Liver (tissue), 9 donors: ENCODE measurements around the gene SLC25A42. TPM values are rescaled to one million over a fixed set of nuclear protein-coding genes. Genes with fewer than 3 reads are reported as not detected.

Experiments used
- DNase-seq: peaks from one replicate; pipeline ENCODE4 v3.0.0-alpha.2; 2017; ENCODE audit warnings: low spot score
- H3K27ac ChIP-seq, 2 donors: one replicate each; pipeline ENCODE4 v1.7.0; 2013; ENCODE audit warnings: inconsistent platforms in 2 of 2, low read length in 2 of 2, control low read depth in 1 of 2, low read depth in 1 of 2, mild to moderate bottlenecking in 1 of 2
- H3K27me3 ChIP-seq, 4 donors: one replicate each; pipeline versions ENCODE4 v1.6.1 to v1.7.0; 2013; ENCODE audit warnings: low read length in 3 of 4, inconsistent platforms in 1 of 4, mild to moderate bottlenecking in 1 of 4, moderate library complexity in 1 of 4; ENCODE audit not compliant: control insufficient read depth in 4 of 4, insufficient read depth in 4 of 4
- H3K36me3 ChIP-seq, 4 donors: one replicate each; pipeline versions ENCODE4 v1.6.1 to v1.7.0; 2013; ENCODE audit warnings: low read length in 3 of 4, mild to moderate bottlenecking in 3 of 4, low read depth in 1 of 4, moderate library complexity in 1 of 4; ENCODE audit not compliant: control insufficient read depth in 4 of 4, insufficient read depth in 3 of 4
- H3K4me1 ChIP-seq, 4 donors: one replicate each; pipeline versions ENCODE4 v1.6.1 to v1.7.0; 2013; ENCODE audit warnings: low read length in 3 of 4, mild to moderate bottlenecking in 3 of 4, moderate library complexity in 1 of 4; ENCODE audit not compliant: control insufficient read depth in 4 of 4, insufficient read depth in 4 of 4
- H3K4me3 ChIP-seq, 3 donors: one replicate each; pipeline versions ENCODE4 v1.6.1 to v1.7.0; 2013; ENCODE audit warnings: low read length in 3 of 3, control low read depth in 1 of 3, low read depth in 1 of 3, mild to moderate bottlenecking in 1 of 3
- H3K9ac ChIP-seq, 2 donors: one replicate each; pipeline ENCODE4 v1.7.0; 2013; ENCODE audit warnings: low read length in 2 of 2, mild to moderate bottlenecking in 2 of 2, moderate library complexity in 2 of 2, control low read depth in 1 of 2, low read depth in 1 of 2
- H3K9me3 ChIP-seq, 4 donors: one replicate each; pipeline versions ENCODE4 v1.6.1 to v1.7.0; 2013; ENCODE audit warnings: low read length in 3 of 4; ENCODE audit not compliant: control insufficient read depth in 4 of 4
- EGR1 ChIP-seq, 2 donors: IDR thresholded peaks; 2 replicates each; pipeline ENCODE4 v1.6.1; 2016 to 2018; ENCODE audit warnings: antibody characterized with exemption in 2 of 2, low read depth in 2 of 2
- FOXA1 ChIP-seq: IDR thresholded peaks from 2 replicates; pipeline ENCODE4 v1.6.1; 2016; ENCODE audit warnings: antibody characterized with exemption
- FOXA2 ChIP-seq: IDR thresholded peaks from 2 replicates; pipeline ENCODE4 v1.6.1; 2016; ENCODE audit warnings: antibody characterized with exemption
- GABPA ChIP-seq, 2 donors: IDR thresholded peaks in 1 of 2; conservative IDR thresholded peaks in 1 of 2; 2 replicates each; pipeline ENCODE4 v1.6.1; 2016; ENCODE audit warnings: antibody characterized with exemption in 2 of 2, mild to moderate bottlenecking in 1 of 2, moderate library complexity in 1 of 2
- HNF4A ChIP-seq, 2 donors: conservative IDR thresholded peaks; 2 replicates each; pipeline ENCODE4 v1.6.1; 2016; ENCODE audit warnings: antibody characterized with exemption in 2 of 2, mild to moderate bottlenecking in 2 of 2
- HNF4G ChIP-seq: IDR thresholded peaks from 2 replicates; pipeline ENCODE4 v1.6.1; 2016; ENCODE audit warnings: antibody characterized with exemption
- JUND ChIP-seq, 2 donors: IDR thresholded peaks; 2 replicates each; pipeline ENCODE4 v1.6.1; 2016; ENCODE audit warnings: antibody characterized with exemption in 2 of 2
- NR2F2 ChIP-seq: IDR thresholded peaks from 2 replicates; pipeline ENCODE4 v1.6.1; 2016; ENCODE audit warnings: antibody characterized with exemption
- RAD21 ChIP-seq, 2 donors: IDR thresholded peaks; 2 replicates each; pipeline ENCODE4 v1.6.1; 2016; ENCODE audit warnings: antibody characterized with exemption in 2 of 2, mild to moderate bottlenecking in 2 of 2
- RXRA ChIP-seq, 2 donors: IDR thresholded peaks; 2 replicates each; pipeline ENCODE4 v1.6.1; 2017 to 2018; ENCODE audit warnings: antibody characterized with exemption in 2 of 2, mild to moderate bottlenecking in 1 of 2
- SP1 ChIP-seq: IDR thresholded peaks from 2 replicates; pipeline ENCODE4 v1.6.1; 2018; ENCODE audit warnings: antibody characterized with exemption, mild to moderate bottlenecking
- TAF1 ChIP-seq: conservative IDR thresholded peaks from 2 replicates; pipeline ENCODE4 v1.6.1; 2016; ENCODE audit warnings: antibody characterized with exemption, mild to moderate bottlenecking
- YY1 ChIP-seq: IDR thresholded peaks from 2 replicates; pipeline ENCODE4 v1.6.1; 2016; ENCODE audit warnings: antibody characterized with exemption, mild to moderate bottlenecking
- WGBS: extraction: QIAGEN DNeasy Blood & Tissue Kit; methylation state at CpG from one replicate; pipeline ENCODE4 v1.1.7; 2013; 5-methylcytosine and 5-hydroxymethylcytosine counted together
- polyA plus RNA-seq, 2 donors: library from polyadenylated mRNA; stranded (reverse) in 1 of 2; unstranded in 1 of 2; fragments of 200-250 nt in 1 of 2; fragments of >200 nt in 1 of 2; fragmentation: Nextera tagmentation in 1 of 2; extraction: Ambion mirVana in 1 of 2; gene quantifications; one replicate each; pipeline versions ENCODE4 v1.2.1 to v1.2.3, GENCODE V29; 2013 to 2015
- total RNA-seq, 2 donors: library from RNA; depleted of rRNA; stranded (reverse); fragments of >200 nt; gene quantifications; one replicate each; pipeline ENCODE4 v1.2.3, GENCODE V29; 2014
- TF ChIP-seq, protein P1 (sequence below): IDR thresholded peaks from 2 replicates; pipeline ENCODE4 v1.6.1; 2016; ENCODE audit warnings: antibody characterized with exemption, mild to moderate bottlenecking
- TF ChIP-seq, protein P2 (sequence below): IDR thresholded peaks from 2 replicates; pipeline ENCODE4 v1.6.1; 2016; ENCODE audit warnings: antibody characterized with exemption
- TF ChIP-seq, protein P3 (sequence below): IDR thresholded peaks from 2 replicates; pipeline ENCODE4 v1.6.1; 2016; ENCODE audit warnings: antibody characterized with exemption
- TF ChIP-seq, protein P4 (sequence below): IDR thresholded peaks from 2 replicates; pipeline ENCODE4 v1.6.1; 2016; ENCODE audit warnings: antibody characterized with exemption
- donor health status: healthy.
- donor health status: healthy.
- donor health status: healthy.
- donor health status: healthy.
- donor health status: healthy.

Gene SLC25A42
- total and polyA plus RNA-seq, 4 donors = 24.7 to 89.6 (median 60.2) TPM

DNA sequence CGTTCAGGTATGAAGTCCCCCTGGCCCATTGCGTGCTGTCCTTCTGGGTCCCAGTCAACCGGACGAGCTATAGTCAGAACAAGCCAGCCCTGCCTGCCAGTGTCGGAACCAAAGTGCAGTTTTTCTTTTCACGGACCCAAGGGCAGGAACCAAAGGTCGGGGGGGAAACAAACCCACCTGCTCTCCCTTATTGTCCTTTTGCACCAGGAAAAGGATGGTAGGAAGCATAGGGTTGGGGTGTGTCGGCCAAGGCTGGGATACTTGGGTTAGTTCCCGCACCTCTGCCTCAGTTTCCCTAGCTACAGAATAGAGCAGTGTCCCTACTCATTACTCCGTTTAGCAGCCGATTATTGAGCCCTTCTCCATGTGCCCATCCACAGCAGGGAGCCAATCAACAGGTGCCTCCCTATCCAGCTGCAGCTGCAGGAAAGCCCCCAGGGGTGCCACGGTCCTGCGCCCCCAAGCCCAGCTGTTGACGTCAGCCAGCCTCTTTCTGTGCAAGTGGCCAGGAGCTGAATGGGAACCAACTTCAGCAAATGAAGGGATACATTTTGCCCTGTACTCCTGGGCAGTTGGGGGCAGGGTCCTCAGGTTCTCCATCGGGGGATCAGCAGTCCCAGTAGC is 9.4 kb upstream of the SLC25A42 start:
- peak overlapping the region; percentile 28 to 83 for H3K27ac ChIP-seq
- H3K4me1 ChIP-seq = peaks cover 9 to 85% (median 64%) of the 10 kb centered on the region in 4 donors
- no peaks in the 10 kb centered on the region for H3K9me3 ChIP-seq
- H3K36me3 ChIP-seq = peaks cover 0 to 14% (median 9%) of the 10 kb centered on the region in 4 donors
- peak overlapping the region; percentile 5 to 23 for H3K9ac ChIP-seq
- no peaks in the 10 kb centered on the region for H3K27me3 ChIP-seq
- peak overlapping the region in 2 of 3 donors; percentile 21 to 23 for H3K4me3 ChIP-seq
- WGBS = 65% methylated on average over 15 of the region's 15 CpGs
- DNase-seq = no peak
- peak; percentile 62 to 77 for TF ChIP-seq HNF4A (conservative IDR thresholded peaks at IDR 0.05)
- no peak for TF ChIP-seq FOXA1
- peak; percentile 4 to 17 for TF ChIP-seq RXRA (IDR thresholded peaks at IDR 0.05)

DNA sequence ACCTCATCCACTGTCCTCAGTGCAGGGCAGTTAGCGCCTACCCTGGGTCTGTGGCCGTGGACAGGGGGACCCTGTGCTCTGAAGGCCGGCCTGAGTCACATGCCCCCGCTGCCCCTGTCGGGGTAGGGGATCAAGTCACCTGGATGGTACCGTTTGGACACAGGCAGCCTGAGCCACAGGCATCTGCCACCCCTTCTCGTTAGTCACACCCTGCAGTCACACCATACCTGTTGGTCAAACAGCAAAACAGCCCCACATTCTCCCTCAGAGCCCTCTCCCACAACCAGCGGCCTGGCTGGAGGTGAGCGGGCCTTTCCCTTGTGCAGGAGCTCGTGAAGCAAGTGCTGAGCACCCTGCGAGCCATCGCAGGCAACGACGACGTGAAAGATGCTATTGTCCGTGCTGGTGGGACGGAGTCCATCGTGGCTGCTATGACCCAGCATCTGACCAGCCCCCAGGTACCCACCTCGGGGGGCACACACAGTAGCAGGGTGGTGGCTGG is 8.8 kb upstream of the SLC25A42 start:
- peaks cover 9 to 90% (median 70%) of the 10 kb centered on the region in 4 donors for H3K4me1 ChIP-seq
- no peak overlapping the region for H3K9ac ChIP-seq
- H3K27ac ChIP-seq = peak overlapping the region in 1 of 2 donors; percentile 28
- DNase-seq = no peak
- H3K9me3 ChIP-seq = no peaks in the 10 kb centered on the region
- WGBS = 95% methylated on average over 19 of the region's 19 CpGs
- H3K36me3 ChIP-seq = peaks cover 0 to 14% (median 9%) of the 10 kb centered on the region in 4 donors
- TF ChIP-seq FOXA1 = no peak
- TF ChIP-seq, protein P1, sequence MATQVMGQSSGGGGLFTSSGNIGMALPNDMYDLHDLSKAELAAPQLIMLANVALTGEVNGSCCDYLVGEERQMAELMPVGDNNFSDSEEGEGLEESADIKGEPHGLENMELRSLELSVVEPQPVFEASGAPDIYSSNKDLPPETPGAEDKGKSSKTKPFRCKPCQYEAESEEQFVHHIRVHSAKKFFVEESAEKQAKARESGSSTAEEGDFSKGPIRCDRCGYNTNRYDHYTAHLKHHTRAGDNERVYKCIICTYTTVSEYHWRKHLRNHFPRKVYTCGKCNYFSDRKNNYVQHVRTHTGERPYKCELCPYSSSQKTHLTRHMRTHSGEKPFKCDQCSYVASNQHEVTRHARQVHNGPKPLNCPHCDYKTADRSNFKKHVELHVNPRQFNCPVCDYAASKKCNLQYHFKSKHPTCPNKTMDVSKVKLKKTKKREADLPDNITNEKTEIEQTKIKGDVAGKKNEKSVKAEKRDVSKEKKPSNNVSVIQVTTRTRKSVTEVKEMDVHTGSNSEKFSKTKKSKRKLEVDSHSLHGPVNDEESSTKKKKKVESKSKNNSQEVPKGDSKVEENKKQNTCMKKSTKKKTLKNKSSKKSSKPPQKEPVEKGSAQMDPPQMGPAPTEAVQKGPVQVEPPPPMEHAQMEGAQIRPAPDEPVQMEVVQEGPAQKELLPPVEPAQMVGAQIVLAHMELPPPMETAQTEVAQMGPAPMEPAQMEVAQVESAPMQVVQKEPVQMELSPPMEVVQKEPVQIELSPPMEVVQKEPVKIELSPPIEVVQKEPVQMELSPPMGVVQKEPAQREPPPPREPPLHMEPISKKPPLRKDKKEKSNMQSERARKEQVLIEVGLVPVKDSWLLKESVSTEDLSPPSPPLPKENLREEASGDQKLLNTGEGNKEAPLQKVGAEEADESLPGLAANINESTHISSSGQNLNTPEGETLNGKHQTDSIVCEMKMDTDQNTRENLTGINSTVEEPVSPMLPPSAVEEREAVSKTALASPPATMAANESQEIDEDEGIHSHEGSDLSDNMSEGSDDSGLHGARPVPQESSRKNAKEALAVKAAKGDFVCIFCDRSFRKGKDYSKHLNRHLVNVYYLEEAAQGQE = no peak
- TF ChIP-seq, protein P2, sequence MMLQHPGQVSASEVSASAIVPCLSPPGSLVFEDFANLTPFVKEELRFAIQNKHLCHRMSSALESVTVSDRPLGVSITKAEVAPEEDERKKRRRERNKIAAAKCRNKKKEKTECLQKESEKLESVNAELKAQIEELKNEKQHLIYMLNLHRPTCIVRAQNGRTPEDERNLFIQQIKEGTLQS = no peak
- TF ChIP-seq HNF4A (conservative IDR thresholded peaks at IDR 0.05) = no peak
- TF ChIP-seq FOXA2 = no peak
- TF ChIP-seq HNF4G = no peak
- TF ChIP-seq RAD21 (IDR thresholded peaks at IDR 0.05) = no peak
- no peak for TF ChIP-seq JUND (IDR thresholded peaks at IDR 0.05)
- TF ChIP-seq GABPA (IDR thresholded peaks at IDR 0.05 in 1 of 2, conservative IDR thresholded peaks at IDR 0.05 in 1 of 2) = no peak
- TF ChIP-seq TAF1 = no peak
- TF ChIP-seq, protein P3, sequence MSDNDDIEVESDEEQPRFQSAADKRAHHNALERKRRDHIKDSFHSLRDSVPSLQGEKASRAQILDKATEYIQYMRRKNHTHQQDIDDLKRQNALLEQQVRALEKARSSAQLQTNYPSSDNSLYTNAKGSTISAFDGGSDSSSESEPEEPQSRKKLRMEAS = no peak
- TF ChIP-seq, protein P4, sequence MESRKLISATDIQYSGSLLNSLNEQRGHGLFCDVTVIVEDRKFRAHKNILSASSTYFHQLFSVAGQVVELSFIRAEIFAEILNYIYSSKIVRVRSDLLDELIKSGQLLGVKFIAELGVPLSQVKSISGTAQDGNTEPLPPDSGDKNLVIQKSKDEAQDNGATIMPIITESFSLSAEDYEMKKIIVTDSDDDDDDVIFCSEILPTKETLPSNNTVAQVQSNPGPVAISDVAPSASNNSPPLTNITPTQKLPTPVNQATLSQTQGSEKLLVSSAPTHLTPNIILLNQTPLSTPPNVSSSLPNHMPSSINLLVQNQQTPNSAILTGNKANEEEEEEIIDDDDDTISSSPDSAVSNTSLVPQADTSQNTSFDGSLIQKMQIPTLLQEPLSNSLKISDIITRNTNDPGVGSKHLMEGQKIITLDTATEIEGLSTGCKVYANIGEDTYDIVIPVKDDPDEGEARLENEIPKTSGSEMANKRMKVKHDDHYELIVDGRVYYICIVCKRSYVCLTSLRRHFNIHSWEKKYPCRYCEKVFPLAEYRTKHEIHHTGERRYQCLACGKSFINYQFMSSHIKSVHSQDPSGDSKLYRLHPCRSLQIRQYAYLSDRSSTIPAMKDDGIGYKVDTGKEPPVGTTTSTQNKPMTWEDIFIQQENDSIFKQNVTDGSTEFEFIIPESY = no peak
- TF ChIP-seq SP1 = no peak
- no peak for TF ChIP-seq NR2F2
- TF ChIP-seq RXRA (IDR thresholded peaks at IDR 0.05) = no peak
- no peak for TF ChIP-seq YY1
- no peak for TF ChIP-seq EGR1 (IDR thresholded peaks at IDR 0.05; ENCODE audit: low read depth in 2 of 2)
- H3K27me3 ChIP-seq = no peaks in the 10 kb centered on the region
- no peak overlapping the region for H3K4me3 ChIP-seq
